Renal cortex interstitium (tissue), 11 donors: ENCODE results near the gene MAD1L1. TPM values are rescaled to one million over a fixed set of nuclear protein-coding genes. Genes with fewer than 3 reads are reported as not detected.

Source experiments
- DNase-seq, 11 donors: peaks; one replicate each; pipeline ENCODE4 v3.0.0-alpha.2; 2013; ENCODE audit warnings: low read depth in 9 of 11, low spot score in 4 of 11; ENCODE audit errors: extremely low read depth in 1 of 11
- polyA plus RNA-seq, 3 donors: library from polyadenylated mRNA; unstranded; fragments of 120-200 nt; gene quantifications; one replicate each; pipeline ENCODE4 v1.2.1, GENCODE V29; 2013; ENCODE audit not compliant: insufficient read length in 3 of 3

The MAD1L1 gene
- polyA plus RNA-seq, 3 donors = 22.6 to 28.2 (median 26.3) TPM

GRCh38 chr7:2022737-2023250 is 210.0 kb downstream of the MAD1L1 start:
- DNase-seq = no peak

- DNase-seq = no peak
These were observed 210.7 kb downstream of the MAD1L1 start for GRCh38 chr7:2022021-2022409.

DNA sequence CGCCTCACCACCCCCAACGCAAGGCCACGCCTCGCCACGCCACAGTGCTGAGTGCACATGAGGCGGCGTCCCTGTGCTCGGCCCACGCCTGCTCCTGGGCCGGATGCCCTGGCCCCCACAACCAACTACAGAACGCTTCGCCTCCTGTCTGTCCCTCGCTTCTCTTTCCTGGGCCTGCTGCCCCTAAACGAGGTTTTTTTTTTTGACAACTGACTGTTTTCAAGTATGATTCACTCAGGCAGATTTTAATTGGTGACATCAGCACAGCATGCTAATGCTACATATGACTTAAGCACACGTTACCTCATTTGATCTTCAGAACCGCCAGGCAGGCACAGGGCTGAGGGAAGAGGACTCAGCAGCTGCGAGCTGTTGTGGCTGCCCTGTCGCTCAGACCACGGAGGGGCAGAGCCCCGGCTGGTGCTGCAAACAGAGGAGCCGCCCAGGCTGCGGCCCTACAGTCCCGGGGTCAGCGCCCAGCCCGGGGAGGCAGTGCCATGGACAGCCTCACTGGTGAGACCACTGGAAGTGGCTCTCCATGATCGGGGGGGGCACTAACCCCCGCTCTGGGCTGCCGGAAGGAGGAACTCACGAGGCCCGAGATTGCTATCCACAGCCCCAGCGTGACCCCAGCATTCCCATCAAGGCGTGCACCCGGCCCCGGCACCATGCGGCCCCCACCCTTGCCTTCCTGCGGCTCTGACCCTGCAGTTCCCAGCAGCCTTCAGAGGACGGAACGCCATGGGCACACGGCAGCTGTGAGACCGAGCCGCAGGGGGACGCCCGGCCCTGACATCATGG is 212.8 kb downstream of the MAD1L1 start:
- no peak for DNase-seq

DNA sequence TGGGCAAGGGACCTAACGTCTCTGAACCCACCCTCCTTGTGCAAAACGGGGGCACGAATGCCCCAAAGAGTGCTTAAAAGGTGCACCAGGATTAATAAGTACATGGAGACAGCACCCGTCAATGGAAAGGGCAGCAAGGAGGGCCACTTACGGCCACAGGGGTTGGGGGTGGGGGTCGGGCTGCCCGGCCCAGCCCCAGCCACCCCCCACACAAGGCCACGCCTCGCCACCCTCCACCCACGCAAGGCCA is 213.4 kb downstream of the MAD1L1 start:
- no peak for DNase-seq

GRCh38 chr7:2018569-2019460 is 213.9 kb downstream of the MAD1L1 start:
- no peak for DNase-seq

- DNase-seq = no peak
These were observed 214.7 kb downstream of the MAD1L1 start for GRCh38 chr7:2017914-2018568.

DNA sequence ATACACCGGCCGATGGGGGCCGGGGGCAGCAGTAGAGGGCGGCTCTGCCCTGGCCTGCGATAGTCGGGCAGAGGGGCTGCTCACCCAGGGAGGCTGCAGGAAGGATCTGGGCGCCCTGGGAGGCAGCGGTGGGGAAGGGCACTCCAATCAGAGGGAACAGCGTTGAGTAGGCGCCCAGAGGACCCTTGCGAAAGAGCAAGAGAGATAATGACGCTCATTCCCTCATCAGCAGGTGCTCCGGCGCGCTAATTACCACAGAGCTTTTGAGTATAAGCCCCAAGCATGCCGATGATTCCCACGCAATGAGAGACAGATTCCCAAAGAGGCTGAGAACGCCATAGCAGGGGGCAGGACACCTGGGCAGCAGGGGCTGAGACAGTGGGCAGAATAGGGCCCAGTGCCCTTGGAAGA is 215.3 kb downstream of the MAD1L1 start:
- DNase-seq = no peak

GRCh38 chr7:2016761-2017480 is 215.8 kb downstream of the MAD1L1 start:
- DNase-seq = no peak

DNA sequence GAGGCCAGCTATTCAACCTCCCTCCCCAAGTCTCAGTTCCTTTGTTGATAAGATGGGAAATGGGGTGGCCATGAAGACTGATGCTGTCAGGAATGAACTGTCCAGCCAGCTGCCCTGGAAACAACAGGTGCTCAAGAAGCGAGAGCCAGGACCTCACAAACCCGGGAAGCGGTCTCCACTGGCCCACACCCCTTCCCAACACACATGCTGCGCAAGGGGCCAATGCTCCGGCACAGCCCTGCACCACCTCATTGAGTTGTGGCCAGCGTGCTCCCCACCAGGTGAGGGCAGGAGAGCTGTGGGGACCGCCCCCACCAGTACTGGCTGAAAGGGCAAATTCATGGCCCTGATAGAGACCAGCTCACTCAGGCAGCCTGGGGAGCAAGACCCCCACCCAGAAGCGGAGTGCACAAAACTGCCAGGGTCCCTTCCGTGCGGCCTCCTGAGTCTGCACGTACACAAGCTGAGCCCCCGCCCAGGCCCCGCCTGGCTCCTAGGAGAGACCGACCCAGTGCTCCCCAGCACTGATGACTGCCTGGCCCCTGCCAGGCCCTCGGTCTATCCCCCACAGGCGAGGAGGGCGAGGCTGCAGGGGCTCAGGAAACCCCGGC is 216.6 kb downstream of the MAD1L1 start:
- no peak for DNase-seq

DNA sequence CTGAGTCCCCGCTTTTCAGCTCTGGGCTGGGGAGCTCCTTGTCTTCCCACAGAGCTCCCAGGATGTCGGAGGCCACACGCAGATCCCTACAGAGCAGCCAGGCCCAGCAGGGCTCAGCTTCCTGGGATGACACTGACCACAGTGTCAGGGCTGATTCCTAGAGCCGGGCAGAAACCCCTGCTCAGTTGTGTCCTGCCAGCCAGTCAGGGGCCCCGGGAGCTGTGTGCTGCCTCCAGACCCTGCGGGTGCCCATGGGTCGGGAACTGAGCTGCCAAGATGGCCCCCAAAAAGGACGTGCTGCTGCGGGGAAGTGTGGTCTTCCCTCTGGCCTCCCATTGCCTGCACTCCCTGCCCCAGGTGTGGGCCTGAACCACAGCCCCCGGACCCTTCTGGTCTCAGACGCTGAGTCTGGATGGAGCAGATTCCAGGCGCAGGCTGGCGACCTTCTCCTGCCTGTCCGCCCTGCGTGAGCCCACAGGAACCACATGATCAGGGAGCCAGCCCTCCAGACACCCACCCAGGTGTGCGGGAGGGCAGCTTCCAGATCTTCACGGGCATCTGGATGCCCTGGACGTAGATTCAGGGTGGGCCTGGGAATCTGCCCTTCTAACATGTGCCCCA is 217.4 kb downstream of the MAD1L1 start:
- DNase-seq = no peak

DNA sequence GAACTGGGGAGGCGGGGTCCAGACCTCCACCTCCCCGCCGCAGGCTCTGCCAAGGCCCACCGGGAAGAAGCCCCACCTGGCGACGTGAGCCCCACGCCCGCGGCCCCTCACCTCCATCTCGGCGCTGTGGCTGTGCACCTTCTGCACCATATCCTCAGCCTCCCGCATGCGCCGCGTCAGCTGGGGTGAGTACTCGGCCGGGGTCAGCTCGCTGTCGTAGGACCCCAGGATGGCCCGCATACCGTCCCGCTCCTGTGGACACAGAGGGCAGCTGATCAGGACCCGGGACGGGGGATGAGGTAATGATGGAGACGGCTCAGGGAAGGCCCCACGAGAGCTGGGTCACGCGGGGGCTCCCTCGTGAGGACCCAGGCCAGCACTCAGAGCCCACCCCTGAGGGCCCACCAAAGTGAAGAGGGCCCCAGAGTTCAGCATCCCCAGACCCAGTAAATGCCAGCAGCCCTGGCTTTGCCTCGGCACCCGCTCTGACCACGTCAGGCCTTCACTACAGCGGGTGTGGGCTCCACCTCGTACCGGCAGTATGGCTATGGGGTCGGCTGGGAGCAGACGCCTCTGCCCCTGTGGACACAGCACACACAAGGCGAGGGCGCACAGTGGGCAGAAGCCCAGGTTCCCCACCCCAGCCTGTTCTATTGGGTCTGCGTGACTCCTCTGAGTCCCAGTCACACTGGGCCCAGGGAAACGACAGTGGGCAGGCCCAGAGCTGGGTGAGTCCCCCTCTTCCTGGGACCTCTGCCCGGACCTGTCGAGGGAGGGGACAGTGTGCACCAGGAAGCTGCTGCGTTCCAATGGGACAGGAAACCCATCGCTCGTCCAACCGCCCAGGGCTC is 218.1 kb downstream of the MAD1L1 start:
- no peak for DNase-seq

DNA sequence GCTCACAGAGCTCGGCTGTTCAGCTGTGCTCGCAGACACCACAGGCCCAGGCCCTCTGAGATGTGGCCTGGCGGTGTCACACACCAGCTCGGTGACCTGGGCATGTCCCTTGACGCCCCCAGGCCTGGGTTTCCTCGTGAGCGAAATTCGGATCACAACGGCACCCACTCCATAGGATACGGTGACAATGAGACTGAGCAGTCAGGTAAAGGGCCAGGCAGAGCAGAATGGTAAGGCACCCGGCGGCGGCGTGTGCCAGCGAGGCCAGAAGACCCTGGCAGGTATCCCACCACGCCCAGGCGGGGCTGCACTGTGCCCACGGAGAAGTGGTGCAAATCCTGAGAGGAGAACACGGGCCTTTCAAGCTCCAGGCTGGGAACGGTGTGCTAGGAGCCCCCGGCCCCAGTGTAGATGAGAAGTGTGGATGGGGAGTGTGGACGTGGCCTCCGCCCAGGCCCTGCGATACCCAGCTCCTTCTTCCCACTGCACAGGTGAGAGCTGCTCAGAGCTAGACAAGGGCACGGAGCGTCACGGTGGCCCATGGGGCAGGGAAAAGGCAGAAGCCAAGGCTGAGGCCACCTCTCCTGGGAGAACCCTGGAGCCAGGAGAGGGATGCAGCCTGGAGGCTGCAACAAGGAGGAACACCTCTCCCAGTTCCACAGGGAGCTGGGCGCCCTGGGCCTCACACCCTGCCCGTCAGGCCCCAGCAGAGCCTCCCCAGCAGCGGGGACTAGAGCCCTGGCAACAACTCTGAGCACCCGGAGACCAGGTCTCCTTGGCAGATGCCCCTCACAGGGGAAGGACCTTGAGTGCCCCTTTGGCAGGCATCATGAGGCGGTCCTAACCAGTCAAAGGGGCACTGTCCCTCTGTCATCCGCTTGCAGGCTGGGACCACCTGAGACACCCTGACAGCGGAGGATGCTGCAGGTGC is 219.1 kb downstream of the MAD1L1 start:
- no peak for DNase-seq

DNA sequence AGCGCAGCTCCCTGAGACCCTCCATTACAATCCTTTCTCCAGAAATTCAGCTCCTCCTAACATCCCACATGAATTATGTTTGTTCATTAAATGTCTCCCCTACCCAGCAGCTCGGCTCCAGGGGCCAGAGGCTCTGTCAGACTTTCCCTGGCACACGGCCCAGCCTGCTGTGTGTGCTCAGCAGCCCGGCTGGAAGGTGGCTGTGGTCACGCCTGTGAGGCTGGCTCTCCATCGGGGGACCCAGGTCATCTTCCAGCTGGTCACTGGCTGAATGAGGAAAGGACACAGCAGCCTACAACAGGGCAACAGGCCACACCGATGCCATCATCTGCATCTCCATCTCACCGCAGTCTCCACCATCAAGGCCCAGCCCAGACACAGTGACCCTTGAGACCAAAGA is 219.8 kb downstream of the MAD1L1 start:
- peak in 6 of 11 donors; percentile 48 to 67 (median 60) for DNase-seq

- DNase-seq = no peak
These were observed 220.5 kb downstream of the MAD1L1 start for GRCh38 chr7:2012044-2012900.

DNA sequence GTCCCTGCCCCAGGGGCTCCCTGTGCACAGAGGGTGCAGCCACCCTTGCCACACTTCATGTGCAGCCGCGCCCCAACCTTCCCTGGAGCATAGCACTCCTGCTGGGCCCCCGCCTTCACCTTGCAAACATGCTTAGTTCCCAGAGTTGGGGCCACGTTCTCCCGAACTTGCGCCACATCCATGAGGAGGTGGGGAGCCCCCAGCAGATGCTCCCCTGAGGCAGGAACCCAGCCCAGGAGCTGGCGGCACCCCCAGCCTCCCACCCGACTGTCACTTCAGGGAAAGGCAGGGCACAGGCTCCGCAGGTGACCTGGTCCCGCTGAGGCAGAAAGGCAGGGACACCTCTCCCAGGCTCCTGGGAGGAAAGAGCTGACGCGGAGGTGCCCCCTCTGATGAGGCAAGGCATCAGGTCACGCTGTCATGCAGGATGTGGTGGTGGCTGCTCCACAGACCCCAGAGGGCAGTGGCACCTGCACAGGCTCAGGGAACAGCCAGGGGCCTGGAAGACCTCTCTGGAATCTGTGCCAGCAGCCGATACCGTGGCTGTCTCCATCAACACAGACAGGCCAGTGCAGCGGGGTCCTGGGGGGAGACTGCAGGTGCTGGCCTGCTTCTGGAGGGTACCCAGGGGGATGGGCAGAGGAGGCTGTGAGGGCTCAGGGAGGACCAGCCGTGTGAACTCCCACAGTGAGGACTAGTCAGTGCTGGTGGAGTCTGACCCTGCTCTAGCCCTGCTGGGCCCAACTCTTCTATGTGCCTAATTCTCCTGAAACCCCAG is 221.3 kb downstream of the MAD1L1 start:
- DNase-seq = no peak
